ENCODE results near the gene BCAM.

BCAM gene

DNA sequence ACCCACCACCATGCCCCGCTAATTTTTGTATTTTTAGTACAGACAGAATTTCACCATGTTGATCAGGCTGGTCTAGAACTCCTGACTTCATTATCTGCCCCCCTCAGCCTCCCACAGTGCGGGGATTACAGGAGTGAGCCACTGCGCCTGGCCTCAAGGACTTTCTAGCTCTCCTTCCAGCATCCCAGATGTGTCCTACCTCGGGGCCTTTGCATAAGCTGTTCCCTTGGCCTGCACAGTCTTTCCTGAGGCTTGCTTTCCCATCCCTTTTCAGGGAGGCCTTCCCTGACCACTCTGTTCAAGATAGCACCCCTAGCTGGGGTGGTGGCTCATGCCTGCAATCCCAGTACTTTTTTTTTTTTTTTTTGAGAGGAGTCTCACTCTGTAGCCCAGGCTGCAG, 14.3 kb upstream of the BCAM start:
- DNase-seq, result no peak

DNA sequence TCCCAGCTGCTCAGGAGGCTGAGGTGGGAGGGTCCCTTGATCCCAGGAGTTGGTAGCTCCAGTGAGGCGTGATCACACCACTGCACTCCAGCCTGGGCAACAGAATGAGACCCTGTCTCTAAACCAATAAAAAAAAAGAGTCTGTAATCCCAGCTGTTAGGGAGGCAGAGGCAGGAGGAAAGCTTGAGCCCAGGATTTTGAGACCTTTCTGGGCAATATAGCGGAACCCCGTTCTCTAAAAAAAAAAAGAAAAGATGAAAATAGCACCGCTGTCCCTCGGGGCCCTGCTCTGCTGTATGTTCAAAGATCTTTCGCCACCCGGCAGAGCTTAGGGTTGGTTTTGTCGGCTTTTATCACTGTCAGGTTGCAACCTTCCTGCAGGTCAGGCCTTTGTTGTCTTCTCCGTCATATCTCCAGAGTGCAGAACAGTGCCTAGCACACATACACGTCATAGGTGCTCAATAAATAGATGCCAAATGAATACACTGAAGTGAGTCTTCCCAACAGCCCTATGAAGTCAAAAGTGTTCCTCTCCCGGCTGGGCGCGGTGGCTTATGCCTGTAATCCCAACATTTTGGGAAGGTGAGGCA, 13.4 kb upstream of the BCAM start:
- DNase-seq, result no peak

DNA sequence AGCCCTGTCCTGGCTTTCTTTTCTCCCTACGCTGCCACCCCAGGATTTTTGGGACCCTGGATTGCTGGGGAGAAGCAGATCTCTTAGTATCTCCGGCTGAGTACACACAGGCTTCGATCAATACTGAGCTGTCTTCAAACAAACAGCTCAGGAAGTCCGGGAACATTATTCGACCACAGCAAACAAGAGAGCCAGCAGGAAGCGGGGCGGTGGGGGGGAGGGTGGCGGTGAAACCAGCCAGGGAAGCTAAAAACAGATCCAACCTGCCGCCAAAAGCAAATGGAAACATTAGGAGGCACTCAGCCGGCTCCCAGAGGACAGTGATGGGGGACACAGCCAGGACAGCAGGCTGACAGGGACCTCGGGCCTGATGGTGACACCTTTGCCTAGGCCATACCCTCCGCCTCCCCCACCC, 12.2 kb upstream of the BCAM start:
- peak; percentile 10 for DNase-seq

DNA sequence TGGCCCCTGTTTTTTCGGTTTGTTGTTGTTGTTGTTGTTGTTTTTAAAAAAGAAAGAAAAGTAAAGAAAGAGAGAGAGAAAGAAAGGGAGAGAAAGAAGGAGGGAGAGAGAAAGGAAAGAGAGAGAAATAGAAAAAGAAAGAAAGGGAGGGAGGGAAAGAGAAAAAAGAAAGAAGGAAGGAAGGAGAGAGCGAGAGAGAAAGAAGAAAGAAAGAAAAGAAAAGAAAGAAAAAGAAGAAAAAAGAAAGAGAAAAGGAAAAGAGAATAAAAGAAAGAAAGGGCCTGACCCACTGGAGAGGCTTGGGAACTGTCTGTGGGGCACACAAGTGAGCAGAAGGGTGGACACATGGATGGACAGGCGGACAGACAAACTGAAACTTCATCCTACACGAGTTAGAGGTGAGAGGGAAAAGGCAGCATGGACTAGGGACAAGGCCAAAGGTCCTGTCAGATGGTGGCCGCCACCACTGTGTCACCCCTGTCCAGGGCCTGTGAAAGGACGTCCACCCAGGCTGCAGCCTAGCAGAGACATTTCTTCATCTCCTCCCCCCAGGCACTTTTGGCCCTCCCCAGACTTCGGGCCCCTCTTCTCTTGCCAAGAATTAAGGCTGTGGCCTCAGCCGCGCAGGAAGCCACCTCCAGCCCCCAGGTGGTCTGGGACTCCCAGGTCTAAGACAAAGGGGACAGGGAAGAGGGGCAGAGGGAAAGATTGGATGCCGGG, 9.1 kb upstream of the BCAM start:
- DNase-seq, result no peak

DNA sequence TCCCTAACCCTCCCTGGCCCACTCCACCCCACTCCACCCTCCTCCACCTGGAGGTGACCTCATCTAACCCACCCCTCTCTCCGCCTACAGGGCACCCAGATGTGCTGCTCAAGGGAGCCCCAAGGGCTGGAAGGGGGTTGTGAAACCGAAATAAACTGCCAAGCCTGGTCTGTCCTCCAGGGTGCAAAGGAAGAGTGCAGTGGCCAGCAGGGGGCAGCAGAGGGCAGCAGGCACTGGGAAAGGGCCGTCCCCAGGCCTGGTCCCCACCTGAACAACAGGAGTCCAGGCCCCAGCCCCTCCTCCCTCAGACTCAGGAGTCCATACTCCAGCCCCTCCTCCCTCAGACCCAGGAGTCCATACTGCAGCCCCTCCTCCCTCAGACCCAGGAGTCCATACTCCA, 8.4 kb upstream of the BCAM start:
- DNase-seq, result peak; percentile 62

DNA sequence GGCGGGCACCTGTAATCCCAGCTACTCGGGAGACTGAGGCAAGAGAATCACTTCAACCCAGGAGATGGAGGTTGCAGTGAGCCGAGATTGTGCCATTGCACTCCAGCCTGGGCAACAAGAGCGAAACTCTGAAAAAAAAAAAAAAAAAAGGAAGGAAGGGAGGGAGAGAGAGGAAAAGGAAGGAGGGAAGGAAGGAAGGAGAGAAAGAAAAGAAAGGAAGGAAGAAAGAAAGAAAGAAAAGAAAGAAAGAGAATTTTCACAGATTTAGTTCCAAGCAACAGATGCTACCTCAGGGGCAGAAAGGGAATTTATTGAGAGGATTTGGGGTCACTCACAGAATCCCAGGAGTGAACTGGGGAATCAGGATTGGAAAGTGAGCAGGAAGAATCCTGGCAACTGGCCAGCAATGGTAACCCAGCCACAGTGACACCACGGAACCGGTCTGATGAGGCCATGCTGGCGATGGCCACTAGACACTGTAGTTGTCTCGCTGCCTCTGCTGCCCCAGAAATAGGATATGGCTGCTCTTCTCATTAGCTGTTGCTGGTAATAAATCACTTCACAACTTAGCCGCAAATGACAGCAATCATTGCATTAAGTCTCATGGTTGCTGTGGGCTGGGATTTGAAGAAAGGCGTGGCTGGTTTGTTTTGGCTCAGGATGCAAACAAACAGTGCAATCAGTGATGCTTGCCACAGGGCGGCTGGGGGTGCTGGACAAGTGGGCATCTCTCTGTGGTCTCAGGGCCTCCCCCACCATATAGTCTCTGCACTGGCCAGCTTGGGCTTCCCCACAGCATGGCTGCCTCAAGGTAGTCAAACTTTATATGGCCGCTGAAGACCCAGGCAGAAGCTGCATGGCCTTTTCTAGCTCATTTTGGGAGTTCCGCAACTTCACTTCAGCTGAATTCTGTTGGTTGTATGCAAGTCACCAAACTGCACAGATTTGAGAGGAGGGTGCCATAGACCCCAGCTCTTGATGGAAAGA, 5.2 kb upstream of the BCAM start:
- DNase-seq, result no peak

DNA sequence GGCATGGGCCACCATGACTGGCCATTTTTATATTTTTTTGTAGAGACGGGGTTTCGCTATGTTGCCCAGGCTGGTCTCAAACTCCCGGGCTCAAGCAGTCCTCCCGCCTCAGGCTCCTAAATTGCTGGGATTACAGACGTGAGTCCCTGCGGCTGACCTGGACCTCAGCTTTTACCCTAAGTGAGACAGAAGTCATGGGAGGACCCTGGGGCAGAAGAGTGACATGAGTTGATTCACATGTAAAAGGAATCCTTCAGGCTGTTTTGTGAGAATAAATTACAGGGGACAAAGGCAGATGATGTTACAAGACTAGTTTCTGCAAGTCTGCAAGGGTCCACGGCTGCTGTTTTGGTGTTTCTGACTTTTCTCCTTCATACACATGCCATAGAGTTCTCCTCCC, 2.6 kb upstream of the BCAM start:
- DNase-seq, result no peak

DNA sequence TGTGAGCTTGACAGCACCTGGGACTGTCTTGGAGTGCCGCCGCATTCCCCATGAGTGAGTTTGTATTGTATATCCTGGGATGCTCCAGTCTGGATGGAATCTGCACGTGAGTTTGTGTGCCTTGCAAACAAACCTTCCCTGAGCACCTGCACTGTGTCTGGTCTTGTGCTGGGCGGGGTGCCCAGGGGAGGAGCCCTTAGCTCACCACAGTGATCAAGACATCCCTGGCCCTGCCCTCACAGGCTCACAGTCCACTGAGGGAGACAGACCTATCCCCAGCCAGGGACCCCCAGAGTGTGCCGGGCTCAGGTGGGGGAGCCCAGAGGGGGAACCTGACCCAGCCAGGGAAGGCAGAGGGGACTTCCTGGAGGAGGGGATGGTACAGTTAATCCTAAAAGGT, 1.7 kb upstream of the BCAM start:
- no peak for DNase-seq

DNA sequence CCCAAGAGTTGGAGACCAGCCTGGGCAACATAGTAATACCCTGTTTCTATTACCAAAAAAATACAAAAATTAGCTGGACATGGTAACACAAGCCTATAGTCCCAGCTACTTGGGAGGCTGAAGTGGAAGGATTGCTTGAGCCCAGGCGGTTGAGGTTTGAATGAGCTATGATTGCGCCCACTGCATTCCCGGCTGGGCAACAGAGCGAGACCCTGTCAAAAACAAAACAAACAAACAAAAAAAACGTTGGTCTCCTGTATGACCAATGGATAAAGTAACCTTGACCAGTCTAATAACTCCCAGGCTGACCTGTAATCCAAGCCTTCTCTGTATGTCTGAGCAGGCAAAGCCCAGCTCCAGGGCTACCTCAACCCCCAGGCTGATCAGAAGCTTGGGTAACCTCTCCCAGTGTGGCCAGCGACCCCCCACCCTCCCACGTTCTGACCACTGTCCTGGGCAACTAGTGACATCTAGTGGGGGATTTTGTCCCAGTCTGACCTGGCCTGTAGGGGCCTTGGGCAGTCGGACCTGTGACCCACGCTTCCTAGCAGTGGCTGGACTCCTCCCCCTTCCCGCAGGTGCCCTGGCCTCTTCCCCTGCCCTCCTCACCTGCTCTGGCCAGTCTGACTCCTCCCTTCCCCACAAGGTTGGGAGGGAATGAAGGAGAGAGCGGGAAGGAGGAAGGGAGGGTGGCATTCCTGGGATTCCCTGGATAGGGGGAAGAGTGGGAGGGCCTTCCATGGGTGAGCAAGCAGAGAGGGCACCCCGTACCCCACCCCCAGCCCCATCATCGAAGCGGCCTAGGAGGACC, 1.0 kb upstream of the BCAM start:
- no peak for DNase-seq

DNA sequence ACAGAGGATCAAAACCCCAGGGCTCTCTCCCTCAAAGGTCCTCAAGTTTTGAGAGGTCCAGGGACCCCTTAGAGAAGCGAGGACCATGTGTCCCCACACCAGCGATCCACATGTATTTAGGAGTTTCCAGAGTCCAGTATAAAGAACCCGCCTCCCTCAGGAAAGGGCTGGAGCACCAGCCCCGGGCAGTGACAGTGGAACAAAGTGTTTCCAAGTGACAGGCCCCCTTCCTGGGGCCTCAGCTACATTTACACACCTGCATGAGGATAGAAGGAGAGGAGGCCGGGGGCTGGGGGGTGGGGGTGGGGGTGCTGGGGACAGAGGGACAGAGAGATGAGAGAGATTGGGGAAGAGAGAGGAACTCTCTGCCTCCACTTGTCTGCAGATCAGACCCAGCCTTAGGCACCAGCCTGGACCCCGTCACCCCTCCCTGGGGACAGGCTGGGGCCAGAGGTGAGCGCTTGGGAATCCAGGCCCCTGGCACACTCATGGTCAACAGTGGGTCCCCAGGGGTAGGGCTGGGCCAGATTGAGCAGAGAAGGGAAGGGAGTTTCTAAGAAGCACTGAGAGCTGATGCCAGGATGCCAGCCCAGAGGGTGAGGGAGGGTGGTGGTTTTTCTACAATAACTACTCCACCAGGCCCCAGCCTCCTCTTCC, 802 bp downstream of the BCAM start:
- no peak for DNase-seq

DNA sequence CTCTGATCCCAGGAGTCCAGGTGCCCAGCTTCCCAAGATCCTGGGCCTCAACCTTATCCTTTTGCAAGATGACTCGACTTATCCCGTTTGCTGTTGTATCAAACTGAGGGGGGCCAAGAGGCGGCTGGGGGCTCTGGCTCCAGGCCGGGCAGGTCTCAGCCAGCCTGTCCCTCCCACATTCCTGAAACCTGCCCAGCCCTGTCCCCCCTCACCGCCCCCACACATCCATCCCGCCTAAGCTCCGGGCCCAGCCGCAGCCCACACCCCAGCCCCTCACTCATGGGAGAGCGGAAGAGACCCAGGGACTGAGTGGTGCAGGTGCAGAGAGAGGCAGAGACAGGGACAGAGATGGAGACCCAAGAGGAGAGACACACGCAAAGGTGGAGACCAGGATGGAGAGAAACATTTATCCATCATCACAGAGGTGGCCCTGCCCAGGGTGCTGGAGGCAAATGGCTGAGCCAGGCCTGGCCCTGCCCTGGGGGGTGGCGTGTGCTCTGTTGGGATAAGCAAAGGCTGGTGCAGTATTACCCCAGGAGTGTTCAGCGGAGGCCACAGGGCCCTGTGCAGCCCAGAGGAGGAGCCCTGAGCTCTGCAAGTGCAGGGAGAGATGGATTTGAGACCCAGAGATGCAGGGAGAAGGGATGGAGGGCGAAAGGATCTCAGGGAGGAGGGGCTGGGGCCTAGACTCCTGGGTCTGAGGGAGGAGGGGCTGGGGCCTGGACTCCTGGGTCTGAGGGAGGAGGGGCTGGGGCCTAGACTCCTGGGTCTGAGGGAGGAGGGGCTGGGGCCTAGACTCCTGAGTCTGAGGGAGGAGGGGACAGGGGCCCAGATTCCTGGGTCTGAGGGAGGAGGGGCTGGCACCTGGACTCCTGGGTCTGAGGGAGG, 1.6 kb downstream of the BCAM start:
- DNase-seq, result no peak

DNA sequence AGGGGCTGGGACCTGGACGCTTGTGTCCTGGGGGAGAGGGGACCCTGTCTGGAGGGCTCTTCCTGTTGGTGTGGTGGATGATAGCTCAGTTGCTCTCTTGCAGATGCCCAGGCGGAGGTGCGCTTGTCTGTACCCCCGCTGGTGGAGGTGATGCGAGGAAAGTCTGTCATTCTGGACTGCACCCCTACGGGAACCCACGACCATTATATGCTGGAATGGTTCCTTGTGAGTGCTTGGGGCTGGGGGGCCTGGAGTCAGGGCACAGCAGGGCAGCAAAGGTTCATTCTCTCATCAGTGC, 2.2 kb downstream of the BCAM start:
- no peak for DNase-seq

DNA sequence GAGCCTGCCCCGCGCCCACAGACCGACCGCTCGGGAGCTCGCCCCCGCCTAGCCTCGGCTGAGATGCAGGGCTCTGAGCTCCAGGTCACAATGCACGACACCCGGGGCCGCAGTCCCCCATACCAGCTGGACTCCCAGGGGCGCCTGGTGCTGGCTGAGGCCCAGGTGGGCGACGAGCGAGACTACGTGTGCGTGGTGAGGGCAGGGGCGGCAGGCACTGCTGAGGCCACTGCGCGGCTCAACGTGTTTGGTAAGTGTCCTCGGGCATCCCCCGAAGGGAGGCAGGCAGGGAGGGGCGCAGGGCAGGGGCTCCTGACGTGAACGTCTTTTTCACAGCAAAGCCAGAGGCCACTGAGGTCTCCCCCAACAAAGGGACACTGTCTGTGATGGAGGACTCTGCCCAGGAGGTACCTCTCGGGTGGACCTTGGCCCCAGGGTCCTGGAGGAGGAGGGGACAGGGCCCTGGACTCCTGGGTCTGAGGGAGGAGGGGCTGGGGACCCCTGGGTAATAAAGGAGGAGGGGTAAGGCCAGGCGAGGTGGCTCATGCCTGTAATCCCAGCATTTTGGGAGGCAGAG, 3.3 kb downstream of the BCAM start:
- DNase-seq, result no peak

DNA sequence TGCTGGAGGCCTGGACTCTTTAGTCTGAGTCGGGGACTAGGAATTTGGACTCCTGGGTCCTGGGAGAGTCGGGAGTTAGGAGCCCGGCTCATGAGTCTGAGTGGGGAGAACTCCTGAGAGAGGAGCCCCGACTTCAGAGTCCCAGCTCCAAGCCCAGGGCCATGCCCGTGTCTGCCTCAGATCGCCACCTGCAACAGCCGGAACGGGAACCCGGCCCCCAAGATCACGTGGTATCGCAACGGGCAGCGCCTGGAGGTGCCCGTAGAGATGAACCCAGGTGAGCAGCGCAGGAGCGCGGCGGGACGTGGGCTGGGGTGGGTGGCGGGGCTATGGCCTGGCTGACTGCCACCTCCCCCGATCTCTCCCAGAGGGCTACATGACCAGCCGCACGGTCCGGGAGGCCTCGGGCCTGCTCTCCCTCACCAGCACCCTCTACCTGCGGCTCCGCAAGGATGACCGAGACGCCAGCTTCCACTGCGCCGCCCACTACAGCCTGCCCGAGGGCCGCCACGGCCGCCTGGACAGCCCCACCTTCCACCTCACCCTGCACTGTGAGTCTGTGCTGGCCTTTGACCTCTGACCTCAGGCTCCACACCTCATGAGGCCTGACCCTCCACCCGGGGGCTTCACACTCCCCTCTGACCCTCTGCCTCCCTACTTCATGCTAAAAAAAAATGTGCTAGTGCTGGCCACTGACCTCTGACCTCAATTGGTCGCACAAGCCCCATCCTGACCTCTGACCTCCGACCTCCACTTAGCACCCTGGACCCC, 4.4 kb downstream of the BCAM start:
- DNase-seq, result no peak

DNA sequence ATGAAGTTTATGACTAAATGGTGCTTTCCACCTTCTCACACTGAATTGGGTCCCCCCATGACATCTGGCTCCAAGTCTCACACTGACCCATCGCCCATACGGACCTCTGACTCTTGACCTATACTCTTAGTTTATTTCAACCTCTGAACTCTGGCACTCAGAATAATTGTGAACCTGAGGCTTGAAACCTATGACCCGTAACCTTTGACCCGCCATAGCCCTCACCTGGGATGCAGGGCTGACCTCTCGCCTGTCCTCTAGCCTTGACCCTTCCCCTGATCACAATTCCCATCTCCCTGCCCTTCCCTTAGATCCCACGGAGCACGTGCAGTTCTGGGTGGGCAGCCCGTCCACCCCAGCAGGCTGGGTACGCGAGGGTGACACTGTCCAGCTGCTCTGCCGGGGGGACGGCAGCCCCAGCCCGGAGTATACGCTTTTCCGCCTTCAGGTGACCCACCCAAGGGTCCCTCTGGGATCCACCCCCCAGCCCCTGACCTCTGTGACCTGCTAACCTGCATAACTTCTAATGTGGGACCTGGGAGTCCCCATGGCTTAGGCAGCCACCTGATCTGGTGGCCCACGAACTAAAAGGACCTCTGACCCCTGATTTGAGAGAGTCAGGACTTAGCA, 5.1 kb downstream of the BCAM start:
- DNase-seq, result no peak

DNA sequence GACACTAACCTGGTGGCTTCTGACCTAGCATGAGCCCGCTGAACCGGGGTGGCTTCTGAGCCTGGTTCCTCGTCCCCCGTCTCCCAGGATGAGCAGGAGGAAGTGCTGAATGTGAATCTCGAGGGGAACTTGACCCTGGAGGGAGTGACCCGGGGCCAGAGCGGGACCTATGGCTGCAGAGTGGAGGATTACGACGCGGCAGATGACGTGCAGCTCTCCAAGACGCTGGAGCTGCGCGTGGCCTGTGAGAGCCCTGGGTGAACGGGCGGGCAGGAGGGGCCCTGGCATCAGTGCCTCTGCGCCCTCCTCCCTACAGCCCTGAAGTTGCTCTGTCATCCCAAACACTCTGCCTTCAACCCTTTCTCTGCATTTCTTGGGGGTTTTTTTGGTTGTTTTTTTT, 5.6 kb downstream of the BCAM start:
- DNase-seq, result no peak

DNA sequence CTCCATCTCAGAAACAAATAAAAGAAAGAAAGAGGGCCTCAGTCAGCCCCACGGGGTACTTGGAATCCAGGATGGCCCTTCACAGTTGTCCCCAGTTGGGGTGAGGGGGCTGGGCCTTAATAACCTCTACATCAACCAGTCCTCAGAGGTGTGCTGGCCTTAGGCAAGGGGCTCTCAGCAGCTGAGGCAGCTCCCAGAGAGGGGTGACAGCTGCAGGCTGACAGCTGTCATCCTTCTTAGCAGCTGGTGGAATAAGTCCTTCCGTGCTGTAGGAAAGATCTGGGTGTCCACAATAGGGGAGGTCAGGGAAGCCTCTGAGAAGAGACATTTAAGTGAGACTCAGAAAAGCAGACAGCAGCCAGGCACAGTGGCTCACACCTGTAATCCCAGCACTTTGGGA, 7.4 kb downstream of the BCAM start:
- no peak for DNase-seq

DNA sequence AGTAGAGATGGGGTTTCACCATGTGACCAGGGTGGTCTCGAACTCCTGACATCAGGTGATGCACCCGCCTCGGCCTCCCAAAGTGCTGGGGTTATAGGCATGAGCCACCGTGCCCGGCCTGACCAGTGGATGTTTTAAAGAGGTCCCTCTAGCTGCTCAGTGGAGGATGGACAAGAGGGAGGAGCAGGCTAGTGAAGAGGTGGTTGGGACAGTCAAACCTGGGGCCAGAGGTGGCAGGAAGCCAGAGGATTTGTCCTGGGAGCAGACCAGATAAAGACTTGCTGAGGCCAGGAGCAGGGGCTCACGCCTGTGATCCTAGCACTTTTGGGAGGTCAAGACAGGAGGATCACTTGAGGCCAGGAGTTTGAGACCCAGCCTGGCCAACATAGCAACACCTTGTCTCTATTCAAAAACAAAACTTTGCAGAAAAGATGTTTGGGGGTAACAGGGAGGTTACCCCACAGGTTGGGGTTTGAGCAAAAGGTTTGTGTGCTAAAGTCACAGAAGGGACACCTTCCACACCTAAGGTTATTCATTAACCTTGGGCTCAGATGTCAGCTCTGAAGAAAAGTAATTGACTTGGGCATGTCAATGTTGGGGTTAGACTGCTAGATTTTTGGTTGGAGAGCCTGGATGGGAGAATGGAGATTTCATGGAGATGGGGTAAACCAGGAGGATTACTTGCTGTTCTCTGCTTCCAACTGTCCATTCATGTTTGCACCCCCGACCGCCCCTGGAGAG, 9.0 kb downstream of the BCAM start:
- no peak for DNase-seq

DNA sequence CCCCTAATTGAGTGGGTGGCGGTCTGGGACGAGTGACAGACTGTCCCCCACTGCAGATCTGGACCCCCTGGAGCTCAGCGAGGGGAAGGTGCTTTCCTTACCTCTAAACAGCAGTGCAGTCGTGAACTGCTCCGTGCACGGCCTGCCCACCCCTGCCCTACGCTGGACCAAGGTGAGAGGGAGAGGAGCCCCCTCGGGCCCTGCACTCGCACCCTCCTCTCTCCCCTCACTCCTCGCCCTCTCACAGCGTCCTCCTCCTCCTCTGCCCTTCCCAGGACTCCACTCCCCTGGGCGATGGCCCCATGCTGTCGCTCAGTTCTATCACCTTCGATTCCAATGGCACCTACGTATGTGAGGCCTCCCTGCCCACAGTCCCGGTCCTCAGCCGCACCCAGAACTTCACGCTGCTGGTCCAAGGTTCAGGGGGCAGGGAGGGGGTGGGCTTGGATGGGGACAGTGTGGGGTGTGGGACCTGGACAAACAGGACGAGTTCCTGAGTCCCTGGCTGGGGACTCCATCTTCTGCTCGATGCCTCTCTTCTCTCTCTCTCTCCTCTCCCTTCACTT, 9.6 kb downstream of the BCAM start:
- no peak for DNase-seq

Measured in activated effector memory CD4-positive, alpha-beta T cell treated with Interleukin-2 at 50 U/mL for 16 hours (primary cell).